ENCODE data around the gene CYP27B1.
A peak's percentile ranks its signal among the peaks of the same experiment; 100 is the strongest.

CYP27B1 gene

GRCh38 chr12:57751788-57752667 is 14.8 kb downstream of the CYP27B1 start, which contains the start of gene CDK4:
Gene CDK4, minus strand, starts transcription at chr12:57752310. Its CDS starts 593 bp downstream, at chr12:57751717.
- peak; percentile 96 to 98 for DNase-seq (ENCODE audit: low read depth in 2 of 2)

GRCh38 chr12:57751432-57751787 is 15.5 kb downstream of the CYP27B1 start:
- DNase-seq (ENCODE audit: low read depth in 2 of 2): no peak

DNA sequence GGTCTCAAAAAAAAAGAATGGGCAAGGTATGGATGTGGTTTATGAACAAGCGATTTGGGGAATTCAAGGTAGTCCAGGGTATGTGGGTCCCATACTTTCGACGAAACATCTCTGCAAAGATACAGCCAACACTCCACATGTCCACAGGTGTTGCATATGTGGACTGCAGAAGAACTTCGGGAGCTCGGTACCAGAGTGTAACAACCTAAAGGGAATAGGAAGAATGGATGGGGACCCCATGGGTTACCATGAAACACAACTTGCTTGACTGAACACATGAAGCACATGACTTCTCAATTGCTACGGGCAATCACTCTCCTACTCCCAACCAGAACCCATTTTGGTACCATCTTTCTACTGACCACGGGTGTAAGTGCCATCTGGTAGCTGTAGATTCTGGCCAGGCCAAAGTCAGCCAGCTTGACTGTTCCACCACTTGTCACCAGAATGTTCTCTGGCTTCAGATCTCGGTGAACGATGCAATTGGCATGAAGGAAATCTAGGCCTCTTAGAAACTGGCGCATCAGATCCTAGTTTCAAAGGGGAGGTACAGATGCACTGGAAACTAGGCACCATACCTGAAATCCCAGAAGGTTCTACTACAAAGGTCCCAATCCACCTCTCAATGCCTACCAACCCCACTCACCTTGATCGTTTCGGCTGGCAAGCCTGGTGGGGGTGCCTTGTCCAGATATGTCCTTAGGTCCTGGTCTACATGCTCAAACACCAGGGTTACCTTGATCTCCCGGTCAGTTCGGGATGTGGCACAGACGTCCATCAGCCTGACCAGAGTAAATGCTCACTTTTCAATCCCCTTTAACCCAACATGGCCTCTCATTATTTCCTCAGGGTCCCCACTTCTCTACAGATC is 16.1 kb downstream of the CYP27B1 start:
- DNase-seq (ENCODE audit: low read depth in 2 of 2): no peak

DNA sequence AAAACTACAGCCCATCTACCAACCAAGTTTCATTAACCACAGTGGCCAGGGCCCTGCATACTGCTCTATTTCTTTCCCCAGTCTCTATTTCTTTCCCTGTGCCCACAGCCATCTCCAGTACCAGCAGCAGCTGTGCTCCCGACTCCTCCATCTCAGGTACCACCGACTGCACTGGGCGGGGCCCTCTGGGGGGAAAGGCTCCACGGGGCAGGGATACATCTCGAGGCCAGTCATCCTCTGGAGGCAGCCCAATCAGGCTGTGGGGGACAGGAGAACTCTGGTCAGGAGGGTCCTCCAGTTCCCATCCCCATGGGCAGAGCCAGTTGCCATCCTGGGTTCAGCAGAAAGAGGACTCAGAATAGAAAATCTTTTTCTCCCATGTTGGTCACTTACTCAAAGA is 17.8 kb downstream of the CYP27B1 start:
- no peak for DNase-seq (ENCODE audit: low read depth in 2 of 2)

GRCh38 chr12:57746025-57746424 is 20.9 kb downstream of the CYP27B1 start:
- DNase-seq (ENCODE audit: low read depth in 2 of 2): no peak

DNA sequence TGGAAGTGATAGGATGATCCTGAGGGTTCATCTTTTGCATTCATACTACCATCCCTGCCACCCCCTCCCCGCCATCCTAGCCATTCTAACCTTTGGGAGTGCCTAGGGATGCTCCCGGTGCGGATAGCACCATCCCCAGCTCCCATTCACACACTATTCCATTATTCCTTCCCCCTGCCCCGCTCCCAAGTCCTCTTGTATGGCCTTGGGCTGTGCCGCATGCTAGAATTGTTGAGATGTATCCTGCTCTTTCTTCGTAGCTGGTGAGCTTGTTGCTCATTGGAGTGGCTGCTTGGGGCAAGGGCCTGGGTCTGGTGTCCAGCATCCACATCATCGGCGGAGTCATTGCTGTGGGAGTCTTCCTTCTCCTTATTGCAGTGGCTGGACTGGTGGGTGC is 21.4 kb downstream of the CYP27B1 start:
- DNase-seq (ENCODE audit: low read depth in 2 of 2): no peak

DNA sequence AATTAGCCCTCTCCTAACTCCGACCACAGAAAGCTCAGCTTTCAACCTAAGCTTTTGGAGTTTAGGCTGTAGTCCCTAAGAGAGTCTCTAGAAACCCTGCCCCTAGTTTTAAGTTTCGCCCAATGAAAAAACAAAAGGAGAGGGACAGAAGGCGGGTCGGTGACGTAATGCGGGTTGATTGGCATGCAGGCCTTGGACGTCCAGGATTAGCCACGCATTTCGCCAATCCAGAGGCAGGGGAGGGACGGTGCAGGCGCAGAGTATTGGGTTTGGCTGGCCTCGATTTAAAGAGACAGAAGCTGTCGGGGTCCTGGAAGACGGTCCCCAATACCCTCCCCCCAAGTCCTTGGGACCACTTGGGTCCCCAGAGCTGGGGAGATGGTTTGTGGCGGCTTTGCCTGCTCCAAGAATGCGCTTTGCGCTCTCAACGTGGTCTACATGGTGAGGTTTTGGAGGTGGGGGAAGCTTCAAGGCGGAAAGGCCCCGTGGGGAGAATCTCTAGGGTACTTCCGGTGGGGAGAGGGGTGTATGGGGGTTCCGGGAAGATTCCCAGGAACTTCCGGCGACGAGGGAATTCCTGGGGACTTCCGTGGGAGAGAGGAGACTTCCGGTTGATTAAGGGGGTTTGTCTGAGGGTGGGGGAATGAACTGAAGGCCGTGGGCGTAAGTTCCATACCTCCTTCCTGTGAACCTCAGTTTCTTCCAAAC is 21.9 kb downstream of the CYP27B1 start, which contains the start of gene TSPAN31:
TSPAN31 (plus strand) TSS at position 263 of the 708 bp plus-strand sequence; CDS start at position 379, 116 bp downstream.
- peak; percentile 83 to 90 for DNase-seq (ENCODE audit: low read depth in 2 of 2)

- DNase-seq (ENCODE audit: low read depth in 2 of 2): peak; percentile 39
These were observed 22.6 kb downstream of the CYP27B1 start for GRCh38 chr12:57744194-57744776.

GRCh38 chr12:57743769-57744168 is 23.1 kb downstream of the CYP27B1 start:
- no peak for DNase-seq (ENCODE audit: low read depth in 2 of 2)

DNA sequence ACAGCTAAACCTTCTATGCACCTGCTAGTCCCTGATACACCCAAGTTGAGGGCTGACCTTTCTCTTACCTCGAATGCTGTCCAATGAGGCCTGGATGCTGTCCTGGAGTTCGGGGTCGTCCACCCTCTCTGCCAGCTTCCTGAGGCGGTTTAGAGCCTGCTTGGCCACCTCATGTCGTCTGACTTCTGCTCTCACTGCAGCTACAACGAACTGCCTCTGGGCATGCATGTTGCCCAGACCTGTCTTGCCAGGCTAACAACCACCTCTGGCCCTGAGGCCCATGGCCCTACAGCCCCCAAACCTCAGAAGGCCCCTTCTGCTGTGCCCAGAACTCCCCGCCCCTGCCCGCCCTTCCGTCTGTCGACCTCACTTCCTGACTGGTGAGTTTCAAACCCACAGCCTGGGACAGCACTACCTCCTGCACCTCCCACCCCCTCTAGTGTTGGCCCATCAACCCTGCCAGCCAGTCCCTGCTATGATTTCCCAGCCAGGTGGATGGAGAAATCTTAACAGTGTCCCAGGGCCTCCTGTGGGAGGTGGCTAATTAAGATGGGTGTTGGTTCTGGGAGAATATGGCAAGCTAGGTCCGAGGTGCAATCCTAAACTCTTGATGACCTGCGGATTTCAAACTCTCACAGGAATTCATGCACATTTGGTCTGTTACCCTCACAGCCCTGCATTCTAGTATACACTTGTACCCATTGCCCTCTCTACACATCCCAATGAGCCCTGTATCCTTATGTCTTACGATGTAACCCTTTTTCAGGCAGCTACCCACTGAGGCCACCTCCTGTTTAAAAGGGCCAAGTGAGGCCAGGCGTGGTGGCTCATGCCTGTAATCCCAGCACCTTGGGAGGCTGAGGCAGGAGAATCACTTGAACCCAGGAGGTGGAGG is 24.8 kb downstream of the CYP27B1 start:
- DNase-seq (ENCODE audit: low read depth in 2 of 2): peak; percentile 46 to 68

DNA sequence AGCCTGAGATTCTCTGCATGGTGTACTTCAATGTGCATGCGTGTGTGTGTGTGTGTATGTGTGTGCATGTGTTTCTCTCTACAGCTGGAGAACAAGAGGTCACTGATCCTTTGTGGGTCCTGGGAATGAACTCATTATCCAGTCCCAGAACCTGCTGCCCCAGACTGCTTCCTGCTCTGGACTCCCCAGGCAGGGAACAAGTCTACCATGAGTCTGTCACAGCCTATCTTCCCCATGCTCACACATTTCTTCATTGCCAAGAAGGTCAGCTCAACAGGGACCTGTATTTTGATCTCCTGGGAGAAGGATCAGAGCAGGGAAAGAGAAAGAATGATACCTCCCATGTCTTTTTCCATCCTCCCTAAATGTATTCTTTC is 25.5 kb downstream of the CYP27B1 start:
- no peak for DNase-seq (ENCODE audit: low read depth in 2 of 2)

DNA sequence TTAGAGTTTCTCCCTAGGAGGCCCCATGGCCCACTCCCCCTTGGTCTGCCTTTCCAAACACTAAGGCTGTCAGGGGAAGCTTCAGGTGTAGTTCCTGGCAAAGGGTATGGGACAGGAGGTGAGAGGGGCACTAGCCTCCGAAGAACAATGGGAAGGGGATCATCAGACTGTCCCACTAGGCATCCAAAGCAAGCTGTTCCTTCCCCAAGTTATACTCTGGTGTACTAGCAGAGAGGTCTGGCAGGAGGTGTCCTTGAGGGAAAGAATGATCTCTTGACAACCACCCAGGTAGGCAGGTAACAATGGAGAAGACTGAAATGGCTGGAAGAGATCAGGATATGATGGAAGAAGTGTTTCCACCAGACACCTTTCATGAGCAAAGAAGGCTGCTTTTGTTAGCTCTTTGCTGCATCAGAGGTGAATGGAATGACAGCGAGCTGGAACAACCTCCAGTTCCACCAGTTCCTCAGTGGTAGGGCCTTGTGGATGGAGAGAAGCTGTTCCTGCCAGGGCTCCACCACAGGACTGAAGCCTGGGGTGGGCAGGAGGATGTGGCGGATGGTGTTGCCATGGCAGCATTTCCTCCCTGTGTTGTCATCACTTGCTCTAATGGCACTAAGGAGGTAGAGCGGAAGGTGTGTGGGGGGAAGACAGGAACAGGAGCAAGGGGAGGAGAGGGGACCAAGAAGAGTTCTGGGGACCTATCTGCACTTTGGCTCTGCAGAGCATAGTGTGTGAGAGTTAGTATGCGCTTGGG is 26.0 kb downstream of the CYP27B1 start:
- DNase-seq (ENCODE audit: low read depth in 2 of 2): peak; percentile 59 to 63

DNA sequence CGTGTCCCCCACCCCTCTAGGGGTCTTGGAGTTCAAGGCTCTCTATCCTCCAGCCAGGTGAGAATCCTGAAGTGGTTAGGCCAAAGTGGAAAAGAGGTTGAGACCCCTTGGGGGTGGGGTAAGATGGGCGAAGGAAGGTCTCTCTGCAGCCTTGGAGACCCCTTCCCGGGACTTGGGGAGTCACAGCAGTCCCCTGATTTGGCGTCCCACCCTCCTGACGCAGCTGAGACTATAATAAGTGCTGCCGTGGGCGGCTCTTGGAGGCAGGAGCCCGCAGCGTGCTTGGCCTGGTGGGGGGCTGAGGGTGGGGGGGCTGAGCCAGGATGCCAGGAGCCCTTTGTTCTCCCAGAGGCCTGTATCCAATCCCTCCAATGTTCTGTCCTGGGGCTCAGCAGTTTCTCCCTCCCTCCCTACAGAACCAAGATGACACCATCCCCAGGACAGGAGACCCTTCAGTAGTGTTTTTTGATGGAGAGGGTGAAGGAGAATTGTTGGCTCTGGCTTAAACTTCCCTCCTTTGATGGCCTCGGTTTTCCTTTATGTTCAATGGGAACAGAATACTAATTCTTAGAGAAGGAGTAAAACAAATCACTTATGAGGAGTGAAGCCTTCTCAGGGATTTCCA is 26.9 kb downstream of the CYP27B1 start:
- no peak for DNase-seq (ENCODE audit: low read depth in 2 of 2)

- DNase-seq (ENCODE audit: low read depth in 2 of 2): no peak
These were observed 27.5 kb downstream of the CYP27B1 start for GRCh38 chr12:57739387-57739786.

DNA sequence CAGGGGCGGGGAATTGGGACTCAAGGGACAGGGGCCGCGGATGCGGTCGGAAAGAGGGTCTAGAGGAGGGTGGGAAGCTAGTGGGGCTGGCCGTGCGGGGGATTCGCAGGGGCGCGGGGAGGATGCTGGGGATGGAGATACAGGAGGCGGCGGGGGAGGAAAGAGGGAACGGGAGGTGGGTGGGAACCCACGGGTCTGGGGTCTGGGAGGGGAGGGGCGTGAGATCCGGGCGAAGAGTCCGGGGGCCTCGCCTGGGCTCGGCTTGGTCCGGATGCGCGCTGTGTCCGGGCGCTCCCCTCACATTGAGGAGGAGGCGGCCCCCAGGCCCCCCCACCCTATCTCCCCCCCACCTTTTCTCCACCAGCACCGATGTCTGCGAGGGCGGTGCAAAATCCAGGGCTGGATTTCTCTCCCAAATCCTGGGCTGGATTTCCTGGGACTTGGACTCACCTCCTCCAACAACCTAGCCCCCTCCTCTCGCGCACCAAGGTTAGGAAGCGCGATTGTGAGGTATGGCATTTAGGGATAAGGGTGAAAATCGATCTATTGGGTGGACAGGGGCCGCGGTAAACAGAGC is 28.1 kb downstream of the CYP27B1 start, which contains the start of gene AGAP2:
AGAP2 (minus strand) TSS at position 82 of the 577 bp plus-strand sequence. CDS start 496 bp downstream, outside the sequence.
- no peak for DNase-seq (ENCODE audit: low read depth in 2 of 2)

DNA sequence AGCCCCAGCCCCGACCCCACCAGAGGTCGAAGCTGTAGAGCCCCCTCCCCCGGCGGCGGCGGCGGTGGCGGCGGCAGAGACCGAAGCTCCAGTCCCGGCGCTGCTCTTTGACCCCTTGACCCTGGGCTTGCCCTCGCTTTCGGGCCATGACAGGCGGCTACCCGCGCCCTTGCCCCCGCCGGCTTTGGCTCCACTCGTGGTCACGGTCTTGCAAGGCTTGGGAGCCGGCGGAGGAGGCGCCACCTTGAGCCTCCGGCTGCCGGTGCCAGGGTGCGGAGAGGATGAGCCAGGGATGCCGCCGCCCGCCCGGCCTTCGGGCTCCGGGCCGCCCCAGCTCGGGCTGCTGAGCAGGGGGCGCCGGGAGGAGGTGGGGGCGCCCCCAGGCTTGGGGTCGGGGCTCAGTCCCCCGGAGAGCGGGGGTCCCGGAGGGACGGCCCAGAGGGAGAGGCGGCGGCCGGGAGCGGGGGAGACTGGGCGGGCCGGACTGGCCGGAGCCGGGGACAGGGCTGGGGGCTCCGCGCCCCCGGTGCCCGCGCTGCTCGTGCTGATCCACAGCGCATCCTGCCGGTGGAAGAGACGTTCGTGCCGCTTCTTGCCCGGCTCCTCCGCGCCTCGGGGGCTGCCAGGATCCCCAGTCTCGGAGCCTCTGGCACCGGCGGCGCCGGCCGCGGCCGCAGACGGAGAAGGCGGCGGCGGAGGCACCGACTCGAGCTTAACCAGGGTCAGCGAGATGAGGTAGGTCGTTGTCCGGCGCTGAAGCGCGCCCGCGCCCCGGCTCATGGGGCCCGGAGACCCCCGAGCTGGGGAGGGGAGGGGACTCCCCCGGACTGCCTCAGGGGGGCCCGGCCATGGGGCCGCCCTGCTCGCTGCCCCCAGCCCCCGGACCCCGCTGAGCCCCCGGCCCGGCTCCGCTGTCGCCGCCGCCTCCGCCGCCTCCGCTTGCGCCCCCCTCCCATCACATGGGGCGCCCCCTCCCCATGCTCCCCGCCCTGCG is 29.1 kb downstream of the CYP27B1 start:
- DNase-seq (ENCODE audit: low read depth in 2 of 2): no peak

DNA sequence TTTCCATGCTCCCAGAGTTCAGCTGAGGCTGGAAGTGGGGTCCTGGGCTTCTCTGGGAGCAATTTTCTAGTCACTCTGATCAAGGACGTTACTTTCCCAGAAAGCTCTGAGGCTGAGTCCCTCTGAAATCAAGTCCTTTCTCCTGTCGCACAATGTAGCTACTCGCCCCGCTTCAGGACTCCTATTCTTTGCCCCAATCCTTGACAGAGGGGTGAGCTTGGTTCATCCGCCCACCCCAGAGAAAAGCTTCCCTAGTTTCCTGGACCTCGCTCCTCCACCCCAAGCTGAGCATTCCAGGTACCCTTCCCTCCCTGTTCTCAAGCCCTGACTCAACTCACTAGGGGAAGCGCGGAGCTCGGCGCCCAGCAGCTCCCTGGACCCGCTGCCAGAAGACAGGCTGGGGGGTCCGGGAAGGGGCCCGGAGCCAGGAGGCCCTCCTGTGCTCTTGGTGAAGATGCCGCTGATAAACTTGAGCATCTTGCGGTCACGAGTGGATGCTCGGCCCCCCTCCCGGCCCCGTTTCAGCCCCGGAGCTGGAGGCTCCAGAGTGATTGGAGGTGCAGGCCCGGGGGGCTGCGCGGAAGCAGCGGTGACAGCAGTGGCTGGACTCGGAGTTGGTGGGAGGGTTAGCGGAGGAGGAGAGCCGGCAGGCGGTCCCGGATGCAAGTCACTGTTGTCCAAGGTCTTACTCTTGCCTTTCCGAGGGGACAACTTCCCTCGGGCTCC is 30.0 kb downstream of the CYP27B1 start:
- no peak for DNase-seq (ENCODE audit: low read depth in 2 of 2)
